ENCODE results near the gene INTS15.

DNA sequence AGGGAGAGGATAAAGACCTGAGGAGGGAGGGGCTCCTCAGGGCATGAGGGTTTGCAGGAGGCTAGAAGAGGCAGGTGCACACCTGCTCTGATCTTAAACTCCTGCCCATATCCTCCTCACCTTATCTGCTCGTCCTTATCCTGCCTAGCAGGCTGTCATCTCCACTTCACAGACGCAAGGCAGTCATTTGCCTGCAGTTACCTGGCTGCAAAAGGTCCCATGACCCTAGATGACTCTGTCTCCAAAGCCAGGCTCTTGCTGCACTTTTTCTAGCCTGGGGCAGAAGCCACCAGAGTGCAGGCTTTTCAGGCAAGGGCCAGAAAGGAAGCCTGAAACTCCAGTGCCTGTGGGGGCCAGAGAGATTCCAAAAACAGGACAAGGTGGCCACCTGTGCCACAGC is 23.9 kb downstream of the INTS15 start:
- TF ChIP-seq, protein P1, sequence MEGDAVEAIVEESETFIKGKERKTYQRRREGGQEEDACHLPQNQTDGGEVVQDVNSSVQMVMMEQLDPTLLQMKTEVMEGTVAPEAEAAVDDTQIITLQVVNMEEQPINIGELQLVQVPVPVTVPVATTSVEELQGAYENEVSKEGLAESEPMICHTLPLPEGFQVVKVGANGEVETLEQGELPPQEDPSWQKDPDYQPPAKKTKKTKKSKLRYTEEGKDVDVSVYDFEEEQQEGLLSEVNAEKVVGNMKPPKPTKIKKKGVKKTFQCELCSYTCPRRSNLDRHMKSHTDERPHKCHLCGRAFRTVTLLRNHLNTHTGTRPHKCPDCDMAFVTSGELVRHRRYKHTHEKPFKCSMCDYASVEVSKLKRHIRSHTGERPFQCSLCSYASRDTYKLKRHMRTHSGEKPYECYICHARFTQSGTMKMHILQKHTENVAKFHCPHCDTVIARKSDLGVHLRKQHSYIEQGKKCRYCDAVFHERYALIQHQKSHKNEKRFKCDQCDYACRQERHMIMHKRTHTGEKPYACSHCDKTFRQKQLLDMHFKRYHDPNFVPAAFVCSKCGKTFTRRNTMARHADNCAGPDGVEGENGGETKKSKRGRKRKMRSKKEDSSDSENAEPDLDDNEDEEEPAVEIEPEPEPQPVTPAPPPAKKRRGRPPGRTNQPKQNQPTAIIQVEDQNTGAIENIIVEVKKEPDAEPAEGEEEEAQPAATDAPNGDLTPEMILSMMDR (IDR thresholded peaks at IDR 0.05): no peak
- TF ChIP-seq, protein P2, sequence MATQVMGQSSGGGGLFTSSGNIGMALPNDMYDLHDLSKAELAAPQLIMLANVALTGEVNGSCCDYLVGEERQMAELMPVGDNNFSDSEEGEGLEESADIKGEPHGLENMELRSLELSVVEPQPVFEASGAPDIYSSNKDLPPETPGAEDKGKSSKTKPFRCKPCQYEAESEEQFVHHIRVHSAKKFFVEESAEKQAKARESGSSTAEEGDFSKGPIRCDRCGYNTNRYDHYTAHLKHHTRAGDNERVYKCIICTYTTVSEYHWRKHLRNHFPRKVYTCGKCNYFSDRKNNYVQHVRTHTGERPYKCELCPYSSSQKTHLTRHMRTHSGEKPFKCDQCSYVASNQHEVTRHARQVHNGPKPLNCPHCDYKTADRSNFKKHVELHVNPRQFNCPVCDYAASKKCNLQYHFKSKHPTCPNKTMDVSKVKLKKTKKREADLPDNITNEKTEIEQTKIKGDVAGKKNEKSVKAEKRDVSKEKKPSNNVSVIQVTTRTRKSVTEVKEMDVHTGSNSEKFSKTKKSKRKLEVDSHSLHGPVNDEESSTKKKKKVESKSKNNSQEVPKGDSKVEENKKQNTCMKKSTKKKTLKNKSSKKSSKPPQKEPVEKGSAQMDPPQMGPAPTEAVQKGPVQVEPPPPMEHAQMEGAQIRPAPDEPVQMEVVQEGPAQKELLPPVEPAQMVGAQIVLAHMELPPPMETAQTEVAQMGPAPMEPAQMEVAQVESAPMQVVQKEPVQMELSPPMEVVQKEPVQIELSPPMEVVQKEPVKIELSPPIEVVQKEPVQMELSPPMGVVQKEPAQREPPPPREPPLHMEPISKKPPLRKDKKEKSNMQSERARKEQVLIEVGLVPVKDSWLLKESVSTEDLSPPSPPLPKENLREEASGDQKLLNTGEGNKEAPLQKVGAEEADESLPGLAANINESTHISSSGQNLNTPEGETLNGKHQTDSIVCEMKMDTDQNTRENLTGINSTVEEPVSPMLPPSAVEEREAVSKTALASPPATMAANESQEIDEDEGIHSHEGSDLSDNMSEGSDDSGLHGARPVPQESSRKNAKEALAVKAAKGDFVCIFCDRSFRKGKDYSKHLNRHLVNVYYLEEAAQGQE (IDR thresholded peaks at IDR 0.05; ENCODE audit: insufficient read depth in 1 of 2, low read depth in 2 of 2, low read length in 1 of 2): no peak
- TF ChIP-seq POLR2AphosphoS5 (IDR thresholded peaks at IDR 0.05; ENCODE audit: low read depth, low read length) (no peak), TCF7L2 (IDR thresholded peaks at IDR 0.05; ENCODE audit: low read depth, low read length) (no peak)
